GM19395 (cell line): ENCODE data around the gene HOXA5.

Experiments
- ATAC-seq: cut with Tn5 transposase; IDR thresholded peaks from one replicate; pipeline ENCODE4 v1.9.1; 2021; ENCODE audit warnings: mild to moderate bottlenecking, moderate library complexity; ENCODE audit not compliant: unreplicated experiment

Gene HOXA5

DNA sequence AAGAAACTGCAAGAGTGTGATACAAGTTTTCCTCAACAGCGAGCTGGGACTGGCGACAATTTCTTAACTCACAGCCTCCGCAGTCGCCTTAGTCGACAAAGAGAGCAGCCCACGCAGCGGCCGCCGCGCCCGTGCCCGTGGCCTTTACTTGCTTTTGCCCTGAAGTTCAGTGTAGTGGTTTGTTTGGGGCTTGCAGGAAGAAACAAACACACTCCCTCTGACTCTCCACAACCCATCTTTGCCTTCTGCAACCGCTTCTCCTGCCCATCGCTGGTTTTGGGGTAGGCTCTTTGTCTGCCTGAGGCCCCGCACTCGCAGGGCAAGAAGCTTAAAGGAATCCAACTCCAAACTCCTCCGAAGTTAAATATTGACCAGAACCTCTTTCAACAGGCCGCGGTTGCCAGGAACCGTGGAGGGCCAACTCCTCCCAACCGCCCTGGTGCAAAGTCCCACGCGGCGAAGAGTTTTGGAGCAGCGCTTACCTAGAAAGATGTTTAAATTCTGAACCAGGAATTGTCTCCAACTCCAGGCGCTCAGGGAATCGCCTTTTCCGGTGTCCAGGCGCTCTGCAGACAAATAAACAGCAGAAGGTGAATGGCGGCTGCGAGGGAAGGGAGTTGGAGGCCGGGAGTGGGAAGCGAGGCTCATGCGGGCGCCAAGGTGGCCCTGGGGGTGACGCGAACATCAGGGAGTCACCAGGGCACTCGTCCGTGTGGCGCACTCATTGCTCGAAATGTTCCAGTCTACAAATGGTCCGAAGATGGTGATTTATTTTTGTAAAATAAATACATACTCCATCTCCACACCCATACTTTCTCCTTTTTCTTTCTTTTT is 21.2 kb downstream of the HOXA5 start:
- no peak for ATAC-seq

GRCh38 chr7:27121684-27122076 is 21.8 kb downstream of the HOXA5 start:
- ATAC-seq, result no peak

- ATAC-seq, result no peak
These were observed 24.0 kb downstream of the HOXA5 start for GRCh38 chr7:27119412-27119911.

GRCh38 chr7:27118580-27118979 is 24.9 kb downstream of the HOXA5 start:
- ATAC-seq, result no peak

DNA sequence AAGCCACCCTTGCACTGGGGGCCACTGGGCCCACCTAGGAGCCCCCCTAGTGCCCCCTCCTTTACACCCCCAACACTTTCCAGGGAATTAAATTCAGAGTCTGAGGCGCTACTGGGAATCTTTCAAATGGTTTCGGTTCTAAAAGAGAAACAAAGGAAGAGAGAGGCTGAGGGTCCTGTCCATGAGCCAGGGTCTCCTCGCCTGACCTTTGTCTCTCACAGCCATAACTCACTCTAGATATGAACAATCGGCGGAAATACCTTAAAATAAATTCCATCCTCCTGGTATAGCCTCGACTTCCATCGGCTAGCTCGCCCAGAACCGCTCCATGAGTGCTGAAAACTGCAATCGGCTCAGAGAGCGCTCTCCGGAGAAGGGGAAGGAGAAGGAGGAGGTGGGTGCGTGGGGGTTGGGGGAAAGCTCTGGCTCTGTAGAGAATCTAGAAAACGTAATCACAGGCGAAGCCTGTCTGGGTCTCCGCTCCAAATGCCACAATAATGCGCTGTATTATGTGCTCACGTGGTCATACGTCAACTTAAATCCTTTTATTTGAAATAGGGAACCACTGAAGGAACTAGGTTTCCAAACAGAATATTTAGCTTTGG is 25.5 kb downstream of the HOXA5 start:
- no peak for ATAC-seq

- no peak for ATAC-seq
These were observed 26.3 kb downstream of the HOXA5 start for GRCh38 chr7:27116962-27117886.

GRCh38 chr7:27116031-27116961 is 27.2 kb downstream of the HOXA5 start:
- no peak for ATAC-seq

- ATAC-seq, result no peak
These were observed 28.1 kb downstream of the HOXA5 start for GRCh38 chr7:27115221-27116026.

- ATAC-seq, result no peak
These were observed 28.6 kb downstream of the HOXA5 start for GRCh38 chr7:27114881-27115220.

- no peak for ATAC-seq
These were observed 29.3 kb downstream of the HOXA5 start for GRCh38 chr7:27113991-27114769.

GRCh38 chr7:27112955-27113949 is 30.2 kb downstream of the HOXA5 start:
- no peak for ATAC-seq

- no peak for ATAC-seq
These were observed 31.1 kb downstream of the HOXA5 start for GRCh38 chr7:27112361-27112760.

- ATAC-seq, result no peak
These were observed 31.7 kb downstream of the HOXA5 start for GRCh38 chr7:27111751-27112277.

DNA sequence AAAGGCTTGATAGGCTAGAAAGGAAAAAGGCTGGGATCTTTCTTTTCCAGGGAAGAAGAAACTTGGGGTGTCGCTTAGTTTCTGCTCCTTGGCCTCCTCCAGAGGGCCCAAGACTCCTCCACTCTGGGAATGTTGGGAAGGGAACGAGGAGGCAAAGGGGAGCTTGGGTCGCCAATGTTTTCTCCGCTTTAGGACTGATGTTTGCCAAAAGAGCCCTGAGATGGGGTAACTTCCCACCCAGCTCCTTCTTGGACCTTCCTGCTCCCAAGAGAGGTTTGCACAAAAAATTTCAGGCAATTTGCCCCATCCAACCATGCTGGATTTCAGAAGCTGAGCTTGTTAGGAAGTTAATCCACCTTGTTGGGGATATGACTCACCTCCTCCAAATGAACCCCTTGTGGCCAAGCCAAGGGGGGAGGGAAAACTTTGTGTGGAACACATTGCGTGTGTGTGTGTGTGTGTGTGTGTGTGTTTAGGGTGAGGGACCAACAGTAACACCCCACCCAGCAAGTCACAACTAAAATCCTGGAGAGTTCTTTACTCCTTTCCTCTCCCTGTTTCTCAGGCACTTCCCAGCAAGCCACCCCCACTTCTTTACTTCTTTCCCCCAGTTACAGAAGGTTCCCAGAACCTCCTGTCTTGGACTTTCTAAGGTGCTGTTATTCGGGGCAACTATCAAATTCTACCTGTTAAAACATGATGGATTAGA is 32.3 kb downstream of the HOXA5 start:
- no peak for ATAC-seq

DNA sequence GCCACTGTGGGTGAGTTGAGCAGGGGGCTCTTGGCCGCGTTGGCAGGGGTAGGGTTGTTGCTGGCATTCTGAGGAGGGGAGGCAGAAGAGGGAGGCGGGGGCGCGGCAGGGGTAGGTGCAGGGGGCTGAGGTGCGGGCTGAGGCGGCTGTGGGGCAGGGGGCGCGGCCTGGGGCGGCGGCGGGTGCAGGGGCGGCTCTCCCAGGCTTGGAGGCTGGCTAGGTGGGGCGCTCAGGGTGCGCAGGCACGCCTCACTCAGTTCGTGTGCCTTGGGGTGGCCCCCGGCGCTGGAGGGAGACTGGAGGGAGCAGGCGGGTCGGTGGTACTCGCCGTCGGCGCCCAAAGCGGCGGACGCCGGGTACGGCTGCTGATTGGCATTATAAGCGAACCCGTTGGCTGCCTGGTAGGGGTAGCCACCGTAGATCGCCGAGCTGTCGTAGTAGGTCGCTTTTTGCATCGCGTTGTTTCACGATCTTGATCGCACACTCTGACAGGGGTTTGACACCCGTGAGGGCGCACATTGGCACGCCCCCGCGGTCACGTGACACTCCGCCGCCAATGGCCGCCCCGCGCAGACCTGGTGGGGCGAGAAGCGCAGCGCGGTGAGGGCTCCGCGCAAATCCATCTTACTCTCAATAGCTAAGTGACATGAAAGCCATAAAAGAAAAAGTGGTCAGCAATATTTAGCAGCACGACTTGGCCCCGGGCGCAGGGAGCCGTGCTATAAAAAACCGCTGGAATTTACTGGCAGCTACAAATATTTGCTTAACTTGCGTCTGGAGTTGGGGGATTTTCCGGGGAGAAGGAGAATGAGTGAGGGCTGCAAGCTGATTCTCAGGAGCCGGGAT is 33.1 kb downstream of the HOXA5 start:
- no peak for ATAC-seq
